Esophagus squamous epithelium (tissue), 4 donors: Measurements from ENCODE around the gene GSTO2.

Source experiments
- POLR2A ChIP-seq, 4 donors: fragments of 450-650 bp; IDR thresholded peaks; one replicate each; pipeline ENCODE4 v1.6.1; 2017; ENCODE audit warnings: antibody characterized with exemption in 4 of 4, mild to moderate bottlenecking in 4 of 4, moderate library complexity in 3 of 4
- TF ChIP-seq, protein P1 (sequence below), 6 experiments: fragments of 450-650 bp in 4 of 6; fragments of 200-600 bp in 2 of 6; sonication (generic) in 2 of 6; IDR thresholded peaks; one replicate each; pipeline ENCODE4 v1.5.1; 2016 to 2019; ENCODE audit warnings: antibody characterized with exemption in 6 of 6, mild to moderate bottlenecking in 4 of 6, moderate library complexity in 4 of 6

DNA sequence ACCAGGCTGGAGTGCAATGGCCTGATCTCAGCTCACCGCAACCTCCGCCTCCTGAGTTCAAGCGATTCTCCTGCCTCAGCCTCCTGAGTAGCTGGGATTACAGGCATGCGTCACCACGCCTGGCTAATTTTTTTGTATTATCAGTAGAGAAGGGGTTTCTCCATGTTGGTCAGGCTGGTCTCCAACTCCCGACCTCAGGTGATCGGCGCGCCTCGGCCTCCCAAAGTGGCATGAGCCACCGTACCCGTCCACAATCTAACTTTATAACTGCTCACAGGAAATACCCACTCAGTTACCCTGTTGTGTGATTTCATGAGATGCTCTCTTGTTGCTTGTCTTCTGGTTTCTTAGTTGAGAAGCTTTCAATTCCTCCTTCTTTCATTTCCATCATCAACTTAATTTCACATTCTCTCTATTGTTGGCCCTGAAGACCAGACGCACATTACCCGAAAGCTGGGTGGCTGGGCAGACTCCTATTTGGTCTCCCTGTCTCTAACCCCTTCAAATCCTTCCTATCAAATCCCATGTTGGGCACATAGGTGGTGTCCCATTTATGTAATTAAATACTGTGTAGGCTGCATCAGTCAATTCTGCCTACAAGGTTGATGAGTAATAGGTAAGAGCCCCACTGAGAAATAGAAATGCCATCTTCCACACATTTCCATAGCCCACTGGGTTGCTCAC is 1.1 kb upstream of the GSTO2 start:
- TF ChIP-seq, protein P1, sequence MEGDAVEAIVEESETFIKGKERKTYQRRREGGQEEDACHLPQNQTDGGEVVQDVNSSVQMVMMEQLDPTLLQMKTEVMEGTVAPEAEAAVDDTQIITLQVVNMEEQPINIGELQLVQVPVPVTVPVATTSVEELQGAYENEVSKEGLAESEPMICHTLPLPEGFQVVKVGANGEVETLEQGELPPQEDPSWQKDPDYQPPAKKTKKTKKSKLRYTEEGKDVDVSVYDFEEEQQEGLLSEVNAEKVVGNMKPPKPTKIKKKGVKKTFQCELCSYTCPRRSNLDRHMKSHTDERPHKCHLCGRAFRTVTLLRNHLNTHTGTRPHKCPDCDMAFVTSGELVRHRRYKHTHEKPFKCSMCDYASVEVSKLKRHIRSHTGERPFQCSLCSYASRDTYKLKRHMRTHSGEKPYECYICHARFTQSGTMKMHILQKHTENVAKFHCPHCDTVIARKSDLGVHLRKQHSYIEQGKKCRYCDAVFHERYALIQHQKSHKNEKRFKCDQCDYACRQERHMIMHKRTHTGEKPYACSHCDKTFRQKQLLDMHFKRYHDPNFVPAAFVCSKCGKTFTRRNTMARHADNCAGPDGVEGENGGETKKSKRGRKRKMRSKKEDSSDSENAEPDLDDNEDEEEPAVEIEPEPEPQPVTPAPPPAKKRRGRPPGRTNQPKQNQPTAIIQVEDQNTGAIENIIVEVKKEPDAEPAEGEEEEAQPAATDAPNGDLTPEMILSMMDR (IDR thresholded peaks at IDR 0.05) = no peak
- TF ChIP-seq POLR2A (IDR thresholded peaks at IDR 0.05) = no peak
